Hindlimb muscle (tissue), 1 donor: ENCODE data around the gene SYT14. TPM values are rescaled to one million over a fixed set of nuclear protein-coding genes. Genes with fewer than 3 reads are reported as not detected.
"Not testable (repeated sequence)": the region's sequence is repeated elsewhere in the genome, so short reads cannot be mapped to it uniquely, and the experiment has no call there.

Source experiments
- DNase-seq: peaks from one replicate; pipeline ENCODE4 v3.0.0-alpha.2; 2013
- polyA plus RNA-seq: library from polyadenylated mRNA; unstranded; fragments of 120-200 nt; gene quantifications from one replicate; pipeline ENCODE4 v1.2.1, GENCODE V29; 2013; ENCODE audit not compliant: insufficient read length

The SYT14 gene
- polyA plus RNA-seq, result 1.7 TPM

- DNase-seq, result no peak
Measured at GRCh38 chr1:209937996-209938959, at the start of gene SYT14. SYT14 (plus strand) TSS chr1:209938217; CDS start chr1:209938265, 48 bp downstream.

- DNase-seq, result not testable (repeated sequence)
Measured at GRCh38 chr1:209888291-209889076, 49.5 kb upstream of the SYT14 start.

GRCh38 chr1:209889077-209889418 is 49.0 kb upstream of the SYT14 start:
- no peak for DNase-seq

GRCh38 chr1:209890641-209891330 is 47.2 kb upstream of the SYT14 start:
- DNase-seq, result no peak

GRCh38 chr1:209893751-209894150 is 44.3 kb upstream of the SYT14 start:
- no peak for DNase-seq

GRCh38 chr1:209895709-209896108 is 42.3 kb upstream of the SYT14 start:
- DNase-seq, result no peak

GRCh38 chr1:209896346-209896745 is 41.7 kb upstream of the SYT14 start:
- DNase-seq, result no peak

GRCh38 chr1:209898271-209898670 is 39.7 kb upstream of the SYT14 start:
- not testable (repeated sequence) for DNase-seq

- DNase-seq, result not testable (repeated sequence)
Measured at GRCh38 chr1:209898851-209899250, 39.2 kb upstream of the SYT14 start.

- DNase-seq, result no peak
Measured at GRCh38 chr1:209899948-209900347, 38.1 kb upstream of the SYT14 start.

GRCh38 chr1:209900734-209901133 is 37.3 kb upstream of the SYT14 start:
- DNase-seq, result no peak

GRCh38 chr1:209901211-209901610 is 36.8 kb upstream of the SYT14 start:
- no peak for DNase-seq

- DNase-seq, result not testable (repeated sequence)
Measured at GRCh38 chr1:209904774-209905173, 33.2 kb upstream of the SYT14 start.

GRCh38 chr1:209911746-209912145 is 26.3 kb upstream of the SYT14 start:
- DNase-seq, result no peak

- no peak for DNase-seq
Measured at GRCh38 chr1:209912306-209912705, 25.7 kb upstream of the SYT14 start.

- DNase-seq, result not testable (repeated sequence)
Measured at GRCh38 chr1:209919637-209920036, 18.4 kb upstream of the SYT14 start.

GRCh38 chr1:209920844-209921243 is 17.2 kb upstream of the SYT14 start:
- DNase-seq, result no peak

GRCh38 chr1:209924390-209924789 is 13.6 kb upstream of the SYT14 start:
- DNase-seq, result no peak

GRCh38 chr1:209926045-209926444 is 12.0 kb upstream of the SYT14 start:
- DNase-seq, result no peak

GRCh38 chr1:209927466-209927865 is 10.6 kb upstream of the SYT14 start:
- DNase-seq, result no peak

GRCh38 chr1:209929751-209930150 is 8.3 kb upstream of the SYT14 start:
- no peak for DNase-seq

- no peak for DNase-seq
Measured at GRCh38 chr1:209931141-209931540, 6.9 kb upstream of the SYT14 start.

GRCh38 chr1:209936125-209936524 is 1.9 kb upstream of the SYT14 start:
- DNase-seq, result no peak
